HG03571 (cell line): Measurements from ENCODE around the gene P4HA3.

Experiments
- ATAC-seq: cut with Tn5 transposase; IDR thresholded peaks from one replicate; pipeline ENCODE4 v1.9.1; 2021; ENCODE audit not compliant: unreplicated experiment

The P4HA3 gene

GRCh38 chr11:74318241-74318932, 6.9 kb upstream of the P4HA3 start:
- ATAC-seq, result no peak

DNA sequence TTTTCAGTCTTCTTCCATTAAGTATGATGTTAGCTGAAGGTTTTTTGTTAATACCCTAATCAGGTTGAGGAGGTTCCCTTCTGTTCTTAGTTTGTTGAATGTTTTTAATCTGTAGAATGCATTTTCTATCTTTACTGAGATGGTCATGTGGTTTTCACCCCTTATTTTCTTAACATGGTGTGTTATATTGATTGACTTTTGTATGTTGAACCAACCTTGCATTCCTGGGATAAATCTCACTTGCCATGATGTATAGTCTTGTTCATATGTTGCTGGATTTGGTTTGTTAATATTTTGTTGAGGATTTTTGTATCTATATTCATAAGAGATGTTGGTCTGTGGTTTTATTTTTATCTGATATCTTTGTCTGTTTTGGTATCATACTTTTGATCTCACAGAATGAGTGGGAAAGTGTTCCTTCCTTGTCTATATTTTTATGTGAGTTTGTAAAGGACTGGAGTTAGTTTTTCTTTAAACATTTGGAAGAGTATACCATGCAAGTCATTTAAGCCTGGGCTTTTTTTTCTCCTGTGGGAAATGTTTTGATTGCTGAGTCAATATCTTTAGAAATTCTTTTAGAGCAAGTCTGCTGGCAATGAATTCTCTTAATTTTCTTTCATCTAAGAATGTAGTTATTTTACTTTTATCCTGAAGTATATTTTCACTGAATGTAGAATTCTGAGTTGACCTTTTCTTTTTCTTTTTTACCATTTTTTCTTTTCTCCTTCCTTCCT, 5.5 kb upstream of the P4HA3 start:
- ATAC-seq, result no peak

DNA sequence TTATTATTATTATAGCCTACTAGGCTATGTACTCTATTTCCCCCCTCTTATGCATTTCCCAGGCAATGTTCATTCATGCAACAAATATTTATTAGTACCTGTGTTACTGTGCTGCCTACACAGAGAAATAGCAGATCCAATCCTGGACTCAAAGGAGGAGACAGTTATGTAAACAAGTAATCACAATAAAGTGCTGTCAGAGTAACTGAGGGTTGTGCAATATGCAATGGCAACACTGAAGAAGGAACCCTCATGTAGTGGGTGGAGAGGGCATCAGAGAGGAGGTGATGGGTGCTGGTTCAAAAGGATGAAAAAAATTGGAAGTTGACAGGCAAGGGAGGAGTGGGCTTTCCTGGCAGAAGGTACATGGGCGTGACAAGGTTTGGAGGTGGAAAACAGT, 886 bp upstream of the P4HA3 start:
- no peak for ATAC-seq

DNA sequence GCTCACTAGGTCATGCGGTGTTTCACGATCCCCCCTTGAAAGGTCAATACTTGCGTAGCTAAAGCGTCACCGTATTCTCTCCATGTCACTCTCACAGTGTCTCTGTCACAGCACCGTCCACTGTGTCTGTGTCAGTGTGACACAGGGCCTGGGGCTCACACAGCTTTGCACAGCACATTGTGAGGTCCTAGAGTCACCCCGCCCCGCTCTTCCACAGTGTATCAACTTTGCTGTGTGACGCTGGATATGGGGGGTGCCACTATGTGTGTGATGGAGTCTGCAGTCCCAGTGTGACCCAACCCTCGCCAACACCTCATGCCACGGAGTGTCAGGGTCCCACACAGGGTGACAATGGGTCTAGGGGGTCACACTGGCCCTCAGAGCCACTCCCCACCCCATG, 583 bp downstream of the P4HA3 start:
- ATAC-seq, result no peak

- ATAC-seq, result no peak
Measured at GRCh38 chr11:74307434-74307833, 4.0 kb downstream of the P4HA3 start.

GRCh38 chr11:74306435-74307175, 4.8 kb downstream of the P4HA3 start:
- no peak for ATAC-seq

- ATAC-seq, result no peak
Measured at GRCh38 chr11:74299015-74299414, 12.4 kb downstream of the P4HA3 start.

- no peak for ATAC-seq
Measured at GRCh38 chr11:74297484-74297883, 14.0 kb downstream of the P4HA3 start.

GRCh38 chr11:74288911-74289310, 22.5 kb downstream of the P4HA3 start:
- no peak for ATAC-seq

DNA sequence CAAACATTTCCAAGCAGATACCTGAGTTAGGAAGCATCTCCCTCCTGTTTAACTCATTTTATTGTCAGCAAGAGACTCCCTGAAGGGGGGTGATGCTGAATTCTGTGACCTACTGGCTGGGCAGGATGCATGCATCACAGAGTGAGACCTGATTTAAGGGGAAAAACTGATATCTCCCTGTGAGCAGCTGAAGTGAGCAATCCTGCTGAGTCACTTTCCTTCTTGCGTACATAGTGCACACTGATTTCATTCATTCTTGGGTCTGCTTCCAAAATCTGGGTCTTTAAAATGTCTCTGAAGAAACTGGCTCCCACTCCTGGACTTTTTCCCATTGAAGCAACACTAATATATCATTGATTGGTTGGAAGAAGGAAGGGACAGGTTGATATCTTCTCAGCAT, 23.3 kb downstream of the P4HA3 start:
- ATAC-seq, result no peak

DNA sequence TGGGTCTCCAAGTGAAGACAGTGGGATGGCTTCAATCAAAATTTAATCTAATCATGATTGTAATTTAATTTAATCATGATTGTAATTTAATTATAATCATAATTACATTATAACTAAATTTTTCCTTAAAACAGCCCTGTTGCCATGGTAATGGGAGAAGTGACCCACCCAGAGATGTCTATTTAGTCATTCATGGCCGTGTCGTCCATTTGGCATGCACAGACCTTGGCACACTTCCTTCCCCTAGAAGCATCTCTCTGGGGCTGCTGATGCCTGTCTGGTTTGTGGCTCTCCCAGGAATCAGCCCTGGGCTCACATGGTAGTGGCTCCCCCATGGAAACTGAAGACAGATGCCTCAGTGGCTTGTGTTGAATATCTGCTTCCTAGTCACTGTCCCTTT, 27.0 kb downstream of the P4HA3 start:
- no peak for ATAC-seq

- ATAC-seq, result no peak
Measured at GRCh38 chr11:74283580-74284180, 27.8 kb downstream of the P4HA3 start.

GRCh38 chr11:74282914-74283371, 28.5 kb downstream of the P4HA3 start:
- ATAC-seq, result no peak

DNA sequence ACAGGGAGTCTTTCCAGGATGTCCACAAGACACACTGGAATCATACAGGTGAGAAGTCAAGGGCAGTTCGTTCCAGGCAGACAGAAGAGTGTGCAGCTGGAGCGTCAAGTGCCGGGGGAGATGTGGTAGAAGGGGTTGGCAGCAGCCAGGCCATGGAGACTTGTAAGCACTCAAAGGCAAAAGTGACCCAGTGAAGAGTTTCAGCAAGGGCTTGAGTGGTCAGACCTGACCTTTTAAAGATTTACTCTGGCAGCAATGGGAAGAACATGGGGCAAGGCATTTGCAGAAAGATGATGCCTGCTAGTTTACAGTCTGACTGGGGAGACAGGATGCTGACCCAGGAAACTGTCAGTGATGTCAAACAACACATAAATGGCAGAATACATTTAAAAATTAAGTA, 29.0 kb downstream of the P4HA3 start:
- no peak for ATAC-seq

- ATAC-seq, result no peak
Measured at GRCh38 chr11:74280494-74280893, 30.9 kb downstream of the P4HA3 start.

DNA sequence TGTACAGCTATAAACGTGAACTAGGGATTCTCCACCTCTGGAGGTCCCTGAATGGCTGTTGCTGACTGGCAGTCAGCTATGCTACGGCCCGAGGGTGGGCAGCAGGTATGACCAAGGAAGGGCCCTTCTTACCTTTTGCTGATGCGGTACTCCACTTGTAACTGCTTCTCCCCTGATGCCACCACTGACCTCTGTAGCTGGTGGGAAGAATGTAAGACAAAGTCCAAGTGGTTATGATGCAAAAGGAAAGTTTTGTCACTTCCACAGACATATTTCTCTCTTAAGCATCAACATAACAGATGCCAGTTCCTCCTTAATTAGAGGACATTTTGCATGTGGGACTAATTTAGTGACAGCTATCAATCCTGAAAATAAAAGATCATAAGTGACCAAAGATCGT, 32.2 kb downstream of the P4HA3 start:
- ATAC-seq, result no peak

DNA sequence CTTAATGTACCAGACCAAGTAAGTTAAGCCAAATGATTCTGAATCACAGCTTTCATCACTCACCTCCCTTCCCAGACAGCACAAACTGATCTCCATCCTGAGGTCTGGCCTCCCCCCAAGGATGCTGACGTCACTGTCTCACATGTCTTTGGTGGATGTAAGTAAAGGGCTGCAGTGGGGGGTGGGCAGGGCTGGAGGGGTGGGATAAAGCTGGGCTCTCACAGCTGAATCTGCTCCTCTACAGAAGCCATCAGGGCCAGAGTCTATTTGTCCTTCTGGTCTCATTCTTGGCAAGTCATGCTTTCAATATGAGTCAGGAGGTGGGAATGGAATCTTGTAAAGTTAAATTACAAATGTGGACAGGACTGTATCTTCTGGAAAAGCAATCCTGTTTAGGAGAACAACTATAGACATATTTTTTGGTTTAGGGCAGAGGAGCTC, 32.7 kb downstream of the P4HA3 start:
- ATAC-seq, result no peak

DNA sequence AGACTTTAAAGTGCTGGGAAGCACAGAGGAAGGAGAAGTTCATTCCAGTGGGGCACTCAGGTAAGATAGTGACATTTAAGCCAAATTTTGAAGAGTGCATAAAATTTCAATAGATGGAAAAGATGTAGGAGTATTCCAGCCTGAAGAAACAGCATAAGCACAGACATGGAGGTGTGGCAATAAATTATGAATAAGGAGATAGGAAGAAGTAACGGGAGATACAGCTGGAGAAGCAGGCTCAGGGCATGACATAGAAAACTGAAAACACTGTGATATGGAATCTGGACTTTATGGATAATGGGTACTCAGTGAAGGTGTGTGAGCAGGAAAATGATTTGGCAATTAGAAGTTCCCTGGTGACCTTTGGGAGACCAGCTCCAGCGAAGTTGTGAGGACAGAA, 33.3 kb downstream of the P4HA3 start:
- no peak for ATAC-seq

DNA sequence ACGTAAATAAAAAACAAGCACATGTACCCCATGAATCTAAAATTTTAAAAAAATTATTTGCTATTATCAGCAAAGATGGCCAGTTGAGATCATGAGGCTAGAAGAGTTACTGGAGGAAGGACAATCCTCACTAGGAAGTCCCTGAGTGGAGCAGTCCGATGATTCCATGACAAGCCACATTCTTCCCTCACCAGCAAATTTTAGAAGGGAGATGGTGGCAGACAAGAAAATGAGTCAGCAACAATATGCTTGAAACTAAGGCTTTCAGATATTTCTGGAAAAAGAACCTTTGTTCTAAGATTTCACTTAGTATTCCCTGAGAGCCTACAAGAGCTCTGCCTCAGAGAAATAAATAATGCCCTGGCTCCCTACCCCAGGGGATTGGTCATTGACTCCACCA, 34.9 kb downstream of the P4HA3 start:
- ATAC-seq, result no peak

DNA sequence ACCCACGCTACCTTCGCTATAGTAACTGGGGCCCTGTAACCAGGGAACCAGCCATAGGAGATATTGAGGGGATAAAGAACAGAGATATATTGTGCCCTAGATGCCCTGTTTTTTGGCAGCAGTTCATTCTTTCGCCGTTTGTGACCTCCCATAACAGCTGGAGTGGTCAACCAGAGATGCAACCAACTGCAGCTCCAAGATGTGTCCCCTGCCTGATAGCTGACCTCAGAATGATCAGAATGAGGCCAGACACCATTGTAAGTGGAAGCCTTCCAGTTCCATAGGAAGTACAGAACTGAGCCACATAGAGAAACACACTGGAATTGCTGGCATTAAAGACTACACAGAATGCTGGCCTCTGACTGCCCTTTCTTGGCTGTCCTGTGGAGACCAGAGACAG, 39.2 kb downstream of the P4HA3 start:
- no peak for ATAC-seq

- ATAC-seq, result no peak
Measured at GRCh38 chr11:74269161-74269811, 42.2 kb downstream of the P4HA3 start.
